Urinary bladder (tissue), 4 donors: ENCODE results near the gene NUP188. TPM values are rescaled to one million over a fixed set of nuclear protein-coding genes. Genes with fewer than 3 reads are reported as not detected.

Experiments used
- DNase-seq: peaks from one replicate; pipeline ENCODE4 v3.0.0-alpha.2; 2015; ENCODE audit errors: extremely low spot score
- H3K27ac ChIP-seq: one replicate; pipeline ENCODE4 v1.5.1; 2013; ENCODE audit warnings: low read depth, mild to moderate bottlenecking, moderate library complexity
- H3K36me3 ChIP-seq: one replicate; pipeline ENCODE4 v1.6.1; 2013; ENCODE audit warnings: mild to moderate bottlenecking, moderate library complexity; ENCODE audit not compliant: insufficient read depth
- H3K4me1 ChIP-seq: one replicate; pipeline ENCODE4 v1.6.1; 2013; ENCODE audit warnings: mild to moderate bottlenecking, moderate library complexity; ENCODE audit not compliant: insufficient read depth
- H3K4me3 ChIP-seq: one replicate; pipeline ENCODE4 v1.5.1; 2013; ENCODE audit warnings: low read depth, low read length
- WGBS: extraction: QIAGEN DNeasy Blood & Tissue Kit; methylation state at CpG from one replicate; pipeline ENCODE4 v1.1.7; 2013; 5-methylcytosine and 5-hydroxymethylcytosine counted together
- polyA plus RNA-seq: library from polyadenylated mRNA; stranded (reverse); fragments of 200-250 nt; gene quantifications from one replicate; pipeline ENCODE4 v1.2.3, GENCODE V29; 2013
- total RNA-seq: library from RNA; depleted of rRNA; stranded (reverse); fragments of >200 nt; gene quantifications from one replicate; pipeline ENCODE4 v1.2.3, GENCODE V29; 2014
- donor health status: healthy with polysubstance abuse.
- donor health status: healthy.

NUP188 gene, protein sequence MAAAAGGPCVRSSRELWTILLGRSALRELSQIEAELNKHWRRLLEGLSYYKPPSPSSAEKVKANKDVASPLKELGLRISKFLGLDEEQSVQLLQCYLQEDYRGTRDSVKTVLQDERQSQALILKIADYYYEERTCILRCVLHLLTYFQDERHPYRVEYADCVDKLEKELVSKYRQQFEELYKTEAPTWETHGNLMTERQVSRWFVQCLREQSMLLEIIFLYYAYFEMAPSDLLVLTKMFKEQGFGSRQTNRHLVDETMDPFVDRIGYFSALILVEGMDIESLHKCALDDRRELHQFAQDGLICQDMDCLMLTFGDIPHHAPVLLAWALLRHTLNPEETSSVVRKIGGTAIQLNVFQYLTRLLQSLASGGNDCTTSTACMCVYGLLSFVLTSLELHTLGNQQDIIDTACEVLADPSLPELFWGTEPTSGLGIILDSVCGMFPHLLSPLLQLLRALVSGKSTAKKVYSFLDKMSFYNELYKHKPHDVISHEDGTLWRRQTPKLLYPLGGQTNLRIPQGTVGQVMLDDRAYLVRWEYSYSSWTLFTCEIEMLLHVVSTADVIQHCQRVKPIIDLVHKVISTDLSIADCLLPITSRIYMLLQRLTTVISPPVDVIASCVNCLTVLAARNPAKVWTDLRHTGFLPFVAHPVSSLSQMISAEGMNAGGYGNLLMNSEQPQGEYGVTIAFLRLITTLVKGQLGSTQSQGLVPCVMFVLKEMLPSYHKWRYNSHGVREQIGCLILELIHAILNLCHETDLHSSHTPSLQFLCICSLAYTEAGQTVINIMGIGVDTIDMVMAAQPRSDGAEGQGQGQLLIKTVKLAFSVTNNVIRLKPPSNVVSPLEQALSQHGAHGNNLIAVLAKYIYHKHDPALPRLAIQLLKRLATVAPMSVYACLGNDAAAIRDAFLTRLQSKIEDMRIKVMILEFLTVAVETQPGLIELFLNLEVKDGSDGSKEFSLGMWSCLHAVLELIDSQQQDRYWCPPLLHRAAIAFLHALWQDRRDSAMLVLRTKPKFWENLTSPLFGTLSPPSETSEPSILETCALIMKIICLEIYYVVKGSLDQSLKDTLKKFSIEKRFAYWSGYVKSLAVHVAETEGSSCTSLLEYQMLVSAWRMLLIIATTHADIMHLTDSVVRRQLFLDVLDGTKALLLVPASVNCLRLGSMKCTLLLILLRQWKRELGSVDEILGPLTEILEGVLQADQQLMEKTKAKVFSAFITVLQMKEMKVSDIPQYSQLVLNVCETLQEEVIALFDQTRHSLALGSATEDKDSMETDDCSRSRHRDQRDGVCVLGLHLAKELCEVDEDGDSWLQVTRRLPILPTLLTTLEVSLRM (N-terminal part only)
- total RNA-seq = 43.1 TPM
- polyA plus RNA-seq = 20.3 TPM

DNA sequence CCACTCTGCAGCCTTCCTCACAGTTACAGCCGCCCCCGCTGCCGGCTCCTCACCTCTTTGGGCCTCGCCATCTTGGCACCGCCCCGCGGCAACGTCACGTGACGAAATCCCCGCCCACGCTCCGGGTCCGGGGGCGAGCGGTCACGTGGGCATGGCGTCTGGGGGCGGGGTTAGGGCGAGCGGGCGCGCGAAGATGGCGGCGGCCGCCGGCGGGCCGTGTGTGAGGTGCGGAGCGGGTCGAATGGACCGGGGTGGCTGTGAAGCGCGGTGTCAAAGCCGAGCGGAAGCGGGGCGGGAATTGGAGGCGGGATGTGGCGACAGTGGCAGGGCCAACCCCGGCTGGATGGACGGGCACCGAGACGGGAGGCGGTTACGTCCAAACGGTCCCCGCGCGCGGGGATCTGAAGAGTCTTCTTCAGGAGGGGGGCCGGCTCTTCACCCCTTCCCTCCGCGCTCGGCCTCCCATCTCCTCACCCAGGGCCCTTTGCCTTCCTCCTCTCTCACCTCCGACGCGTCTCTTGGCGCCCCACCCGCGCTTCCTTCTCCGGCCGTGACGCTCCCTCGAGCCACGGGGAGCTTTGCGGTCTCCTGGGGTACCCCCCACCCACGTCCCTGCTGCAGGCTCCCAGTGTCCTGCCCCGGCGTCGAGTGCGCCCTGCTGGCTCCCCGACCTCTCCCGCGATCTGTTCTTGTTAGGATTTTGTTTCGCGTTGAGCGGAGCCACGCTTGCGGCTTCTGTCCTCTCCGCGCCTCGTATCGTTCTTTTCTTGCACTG lies at the start of gene NUP188, which contains the start of gene DOLK:
Gene NUP188, plus strand, starts transcription at position 173 of the 775 bp plus-strand sequence. Its CDS starts 21 bp downstream, at position 194.
Gene DOLK, minus strand, starts transcription at position 77 of the 775 bp plus-strand sequence. CDS start 300 bp downstream, outside the sequence.
- Histone ChIP-seq H3K4me1 (no peaks in the 10 kb centered on the region), H3K36me3 (peaks cover 2% of the 10 kb centered on the region), H3K27ac (peak within 1 kb of the TSS; percentile 85), H3K4me3 (peak within 1 kb of the TSS; percentile 57)
- peak; percentile 85 for DNase-seq
- WGBS = under 1% methylated on average over 86 of the region's 86 CpGs

DNA sequence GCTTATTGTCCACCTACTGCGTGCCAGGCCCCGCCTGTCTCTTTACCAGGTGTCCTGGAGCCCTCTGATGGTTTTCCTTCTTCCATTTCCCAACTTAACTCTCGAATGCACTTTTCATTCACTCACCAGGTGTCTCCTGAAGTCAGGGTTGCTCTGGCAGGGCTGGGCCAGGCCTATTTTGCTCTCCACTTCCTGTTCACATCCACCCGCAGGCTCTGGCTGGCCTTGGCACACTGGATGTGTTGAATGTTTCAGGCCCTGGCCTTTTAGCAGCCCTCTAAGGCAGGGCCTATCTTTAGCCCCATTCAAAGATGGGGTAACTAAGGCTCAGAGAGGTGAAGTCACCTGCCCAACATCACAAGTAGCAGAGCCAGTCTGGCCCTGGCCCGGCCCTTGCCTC lies 49.1 kb upstream of the NUP188 start:
- no peak overlapping the region for H3K27ac ChIP-seq
- peaks cover 1% of the 10 kb centered on the region for H3K4me1 ChIP-seq
- 86% methylated on average over 5 of the region's 5 CpGs for WGBS
- no peaks in the 10 kb centered on the region for H3K36me3 ChIP-seq
- DNase-seq = no peak
- H3K4me3 ChIP-seq = no peak overlapping the region

DNA sequence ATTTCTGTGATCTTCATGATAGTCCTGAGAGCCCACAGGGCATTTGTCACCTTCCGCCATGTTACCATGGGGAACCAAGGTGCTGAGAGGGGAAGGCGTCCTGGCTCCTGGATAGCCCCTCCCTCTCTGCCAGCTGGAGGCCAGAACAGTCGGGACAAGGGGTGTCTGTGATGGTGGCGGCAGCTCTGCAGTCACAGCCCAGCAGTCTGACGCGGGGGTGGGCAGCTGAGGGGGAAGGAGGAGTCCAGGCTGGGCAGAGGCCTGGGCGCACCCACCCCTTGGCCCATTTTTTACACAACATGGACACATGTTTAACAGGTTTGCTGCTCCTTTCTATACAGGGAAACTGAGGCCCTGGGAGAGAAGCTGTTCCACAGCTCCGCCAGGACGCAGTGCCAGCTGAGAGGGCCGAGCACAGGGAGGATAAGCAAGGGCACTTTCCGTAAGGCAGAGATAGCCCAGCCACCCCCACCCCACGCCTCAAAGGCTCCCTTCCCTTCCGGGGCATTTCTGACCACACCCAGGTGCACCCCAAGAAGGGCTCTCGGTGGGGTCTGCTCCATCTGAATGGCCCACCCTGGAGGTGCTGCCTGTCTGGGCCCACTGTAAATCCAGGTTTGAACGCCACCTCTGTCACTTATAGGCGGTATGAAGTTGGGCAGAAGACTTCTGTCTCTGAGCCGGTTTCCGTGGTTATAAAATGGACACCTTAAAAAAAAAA lies 48.5 kb upstream of the NUP188 start:
- Histone ChIP-seq H3K27ac (no peak overlapping the region), H3K4me1 (no peaks in the 10 kb centered on the region), H3K4me3 (no peak overlapping the region), H3K36me3 (no peaks in the 10 kb centered on the region)
- DNase-seq = no peak
- 84% methylated on average over 18 of the region's 18 CpGs for WGBS

DNA sequence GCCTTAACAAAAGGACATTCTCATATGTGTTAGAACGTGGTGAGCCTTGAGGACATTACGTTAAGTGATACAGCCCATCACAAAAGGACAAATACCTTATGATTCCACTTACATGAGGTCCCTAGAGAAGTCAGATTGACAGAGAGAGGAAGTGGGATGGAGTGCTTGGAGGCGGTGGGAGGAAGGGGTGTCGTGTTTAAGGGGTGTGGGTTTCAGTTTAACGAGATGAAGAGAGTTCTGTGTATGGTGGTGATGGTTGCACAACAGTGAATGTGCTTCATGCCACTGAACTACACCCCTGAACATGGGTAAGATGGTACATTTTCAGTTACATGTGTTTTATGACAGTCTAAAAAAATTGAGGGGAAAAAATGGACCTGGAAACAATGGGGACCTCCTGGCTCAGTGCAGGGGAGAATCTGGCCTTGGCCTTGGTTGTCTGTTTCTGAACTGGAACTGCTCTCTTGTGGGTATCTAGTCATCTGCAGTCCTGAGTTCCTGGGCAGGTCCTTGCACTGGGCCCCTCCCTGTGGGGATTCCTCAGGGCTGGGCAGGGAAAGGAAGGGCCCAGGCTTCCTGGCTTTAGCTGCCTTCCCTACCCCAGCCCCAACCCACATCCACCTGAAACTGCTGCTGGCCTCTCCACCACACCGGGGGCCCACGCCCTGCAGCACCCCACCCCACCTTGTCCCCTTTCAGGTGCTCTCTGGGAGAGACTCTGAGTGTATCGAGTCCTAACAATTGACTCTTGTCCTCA lies 47.8 kb upstream of the NUP188 start:
- no peaks in the 10 kb centered on the region for H3K4me1 ChIP-seq
- WGBS = 63% methylated on average over 8 of the region's 8 CpGs
- H3K4me3 ChIP-seq = no peak overlapping the region
- H3K36me3 ChIP-seq = no peaks in the 10 kb centered on the region
- DNase-seq = no peak
- H3K27ac ChIP-seq = peak overlapping the region; percentile 39

DNA sequence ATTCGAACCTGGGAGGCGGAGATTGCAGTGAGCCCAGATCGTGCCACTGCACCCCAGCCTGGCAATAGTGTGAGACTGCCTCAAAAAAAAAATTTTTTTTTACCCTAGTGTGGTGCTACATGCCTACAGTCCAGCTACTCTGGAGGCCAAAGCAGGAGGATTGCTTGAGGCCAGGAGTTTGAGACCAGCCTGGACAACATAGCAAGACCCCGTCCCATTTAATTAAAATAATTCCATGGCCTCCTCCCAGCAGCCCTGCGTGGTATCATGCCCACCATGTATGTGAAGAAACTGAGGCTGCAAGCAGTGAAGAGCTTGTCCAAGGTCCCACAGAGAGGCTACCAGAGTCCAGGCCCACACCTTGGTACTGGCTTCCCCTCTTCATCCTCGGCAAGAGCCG lies 46.1 kb upstream of the NUP188 start:
- Histone ChIP-seq H3K4me3 (no peak overlapping the region), H3K4me1 (no peaks in the 10 kb centered on the region), H3K36me3 (no peaks in the 10 kb centered on the region), H3K27ac (peak overlapping the region; percentile 64)
- no peak for DNase-seq
- WGBS = 87% methylated on average over 7 of the region's 7 CpGs

DNA sequence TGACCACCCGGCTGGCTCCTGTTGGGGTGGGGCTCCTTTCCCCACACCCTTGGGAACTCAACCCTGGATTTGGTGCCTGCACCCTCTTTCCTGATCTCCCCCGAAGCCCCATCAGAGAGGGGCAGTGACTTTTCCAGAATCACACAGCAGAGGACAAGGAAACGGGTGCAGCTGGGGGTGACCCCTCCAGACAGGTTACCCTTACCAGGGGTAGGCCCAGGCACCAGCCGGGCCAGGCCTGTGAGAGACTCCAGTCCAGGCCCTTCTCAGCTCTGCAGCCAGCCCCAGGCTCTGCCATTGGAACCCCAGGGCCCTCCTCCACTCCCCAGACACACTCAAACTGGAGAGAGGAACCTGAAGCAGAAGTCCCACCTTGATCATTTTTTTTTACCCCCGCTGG lies 45.7 kb upstream of the NUP188 start:
- Histone ChIP-seq H3K36me3 (no peaks in the 10 kb centered on the region), H3K27ac (peak overlapping the region; percentile 64), H3K4me1 (no peaks in the 10 kb centered on the region), H3K4me3 (no peak overlapping the region)
- no peak for DNase-seq
- WGBS = 83% methylated on average over 5 of the region's 5 CpGs

DNA sequence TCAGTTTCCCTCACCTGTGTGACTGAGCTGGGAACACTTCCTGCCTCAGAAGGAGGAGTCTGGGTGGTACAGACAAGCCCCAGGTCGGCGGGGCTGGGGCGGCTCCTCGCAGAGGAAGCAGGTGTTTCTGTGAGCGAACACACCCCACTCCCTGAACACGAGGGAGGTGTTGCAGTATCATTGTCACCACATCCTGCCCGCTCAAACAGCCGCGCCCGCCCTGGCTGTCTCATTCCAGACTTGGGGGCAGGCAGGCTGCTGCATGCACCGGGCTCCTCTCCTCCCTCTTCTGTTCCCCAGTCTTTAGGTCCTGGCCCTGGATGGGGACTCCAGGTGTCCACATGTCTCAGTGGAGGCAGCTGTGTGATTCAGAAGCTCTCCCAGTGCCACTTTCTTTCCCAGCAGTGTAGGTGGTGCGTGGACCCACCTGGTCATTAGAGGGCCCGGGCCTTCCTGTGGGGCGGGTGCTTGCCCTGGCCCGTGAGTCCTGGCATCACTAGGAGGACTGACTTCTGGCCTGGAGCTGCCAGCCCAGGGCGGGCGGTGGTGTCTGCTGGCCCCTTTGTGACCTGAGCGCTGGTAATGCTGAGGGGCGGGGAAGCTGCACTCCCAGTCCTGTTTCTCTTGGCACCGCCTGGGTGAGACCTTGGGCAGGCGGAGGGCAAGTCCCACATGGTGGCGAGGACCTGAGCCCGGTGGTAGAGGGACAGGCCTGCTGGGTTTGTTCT lies 45.0 kb upstream of the NUP188 start:
- Histone ChIP-seq H3K27ac (peak overlapping the region; percentile 86), H3K36me3 (peaks cover under 1% of the 10 kb centered on the region), H3K4me3 (no peak overlapping the region), H3K4me1 (no peaks in the 10 kb centered on the region)
- DNase-seq = peak; percentile 39
- WGBS = 78% methylated on average over 23 of the region's 23 CpGs

DNA sequence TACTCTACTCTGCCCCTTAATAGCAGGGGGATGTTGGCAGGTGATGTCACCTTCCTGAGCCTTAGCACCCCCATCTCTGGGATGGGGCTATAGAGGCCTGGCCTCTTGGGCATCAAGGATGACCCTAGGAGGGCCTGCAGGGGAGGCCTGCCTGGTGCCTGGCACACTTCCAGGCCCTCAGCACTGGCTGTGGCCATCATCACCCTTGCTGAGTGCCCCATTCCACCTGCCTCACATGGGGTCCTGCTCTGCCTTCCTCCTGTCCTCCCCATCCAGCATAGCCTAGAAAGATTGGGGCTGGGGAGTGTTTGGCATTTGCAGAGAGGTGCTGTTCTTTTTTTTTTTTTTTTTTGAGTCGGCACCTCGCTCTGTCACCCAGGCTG lies 44.4 kb upstream of the NUP188 start:
- Histone ChIP-seq H3K27ac (peak overlapping the region; percentile 86), H3K36me3 (peaks cover 6% of the 10 kb centered on the region), H3K4me3 (no peak overlapping the region), H3K4me1 (no peaks in the 10 kb centered on the region)
- 89% methylated on average over 2 of the region's 2 CpGs for WGBS
- no peak for DNase-seq

DNA sequence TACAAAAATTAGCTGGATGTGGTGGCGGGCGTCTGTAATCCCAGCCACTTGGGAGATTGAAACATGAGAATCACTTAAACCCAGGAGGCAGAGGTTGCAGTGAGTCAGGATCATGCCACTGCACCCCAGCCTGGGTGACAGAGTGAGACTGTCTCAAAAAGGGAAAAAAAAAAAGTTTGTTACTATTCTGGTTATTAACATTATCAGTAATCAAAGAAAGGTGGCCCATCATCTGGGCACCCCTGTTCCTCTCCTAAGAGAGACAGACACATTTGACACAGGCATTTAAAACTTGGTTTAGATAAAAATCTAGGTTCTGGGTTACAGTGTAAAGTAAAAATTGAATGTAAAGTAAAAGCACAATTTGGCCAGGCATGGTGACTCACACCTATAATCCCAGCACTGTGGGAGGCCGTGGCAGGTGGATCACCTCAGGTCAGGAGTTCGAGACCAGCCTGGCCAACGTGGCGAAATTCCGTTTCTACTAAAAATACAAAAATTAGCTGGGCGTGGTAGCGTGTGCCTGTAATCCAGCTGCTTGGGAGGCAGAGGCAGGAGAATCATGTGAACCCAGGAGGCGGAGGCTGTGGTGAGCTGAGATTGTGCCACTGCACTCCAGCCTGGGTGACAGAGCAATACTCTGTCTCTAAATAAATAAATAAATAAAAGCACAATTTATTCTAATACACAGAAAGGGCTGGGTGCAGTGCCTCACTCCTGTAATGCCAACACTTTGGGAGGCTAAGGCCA lies 43.5 kb upstream of the NUP188 start:
- Histone ChIP-seq H3K4me1 (no peaks in the 10 kb centered on the region), H3K4me3 (no peak overlapping the region), H3K27ac (no peak overlapping the region), H3K36me3 (peaks cover 8% of the 10 kb centered on the region)
- WGBS = 89% methylated on average over 10 of the region's 10 CpGs
- no peak for DNase-seq

DNA sequence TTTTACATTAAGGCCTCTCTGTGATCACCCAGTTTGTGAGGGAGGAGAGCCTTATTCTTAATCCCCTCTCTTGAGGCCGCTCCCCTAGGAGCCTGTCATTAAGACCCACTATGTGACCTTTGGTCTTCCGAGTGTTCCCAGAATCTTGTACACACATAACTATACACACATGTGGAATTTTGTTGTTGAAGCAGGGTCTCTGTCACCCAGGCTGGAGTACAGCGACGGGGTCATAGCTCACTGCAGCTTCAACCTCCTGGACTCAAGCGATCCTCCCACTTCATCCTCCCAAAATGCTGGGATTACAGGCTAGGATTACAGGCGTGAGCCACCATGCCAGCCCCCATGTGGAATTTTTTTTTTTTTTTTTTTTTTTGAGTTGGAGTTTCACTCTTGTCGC lies 41.5 kb upstream of the NUP188 start:
- H3K27ac ChIP-seq = no peak overlapping the region
- H3K36me3 ChIP-seq = peaks cover 10% of the 10 kb centered on the region
- WGBS = 83% methylated on average over 7 of the region's 7 CpGs
- no peak for DNase-seq
- no peaks in the 10 kb centered on the region for H3K4me1 ChIP-seq
- H3K4me3 ChIP-seq = no peak overlapping the region

DNA sequence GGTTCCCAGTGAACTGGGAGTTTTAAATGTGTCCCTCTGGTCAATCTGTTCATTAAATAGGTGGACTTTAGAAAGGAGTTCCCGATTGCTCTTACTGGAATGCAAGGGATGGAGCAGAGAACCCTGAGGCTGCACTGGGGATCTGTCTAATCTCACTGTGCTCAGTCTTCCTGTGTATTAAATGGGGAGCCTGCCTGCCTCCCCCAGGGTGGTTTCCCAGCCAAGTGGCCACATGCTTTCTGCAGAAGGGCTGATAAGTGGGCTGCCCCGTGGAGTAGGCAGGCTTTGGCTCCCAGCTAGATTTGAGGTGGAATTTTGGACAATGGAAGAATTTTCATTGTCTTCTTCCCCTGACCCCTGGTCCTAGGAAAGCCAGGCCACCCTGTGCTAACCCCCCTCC lies 40.8 kb upstream of the NUP188 start:
- no peak for DNase-seq
- Histone ChIP-seq H3K27ac (no peak overlapping the region), H3K4me3 (no peak overlapping the region), H3K4me1 (no peaks in the 10 kb centered on the region), H3K36me3 (peaks cover 10% of the 10 kb centered on the region)
- WGBS = 37% methylated on average over 2 of the region's 2 CpGs
